CD4-positive, alpha-beta memory T cell (primary cell): ENCODE results near the gene GNL2. TPM values are rescaled to one million over a fixed set of nuclear protein-coding genes. Genes with fewer than 3 reads are reported as not detected.

Experiments
- CTCF ChIA-PET: fragments of 350-600 bp; sonication (Branson Sonifier 250); formaldehyde crosslinking; loops from one replicate; lab custom pipeline; 2021; ENCODE audit warnings: inconsistent platforms; ENCODE audit not compliant: partially characterized antibody; lab: Charles Lee
- POLR2A ChIA-PET: fragments of 350-600 bp; sonication (Branson Sonifier 250); formaldehyde crosslinking; loops from one replicate; lab custom pipeline; 2021; ENCODE audit not compliant: partially characterized antibody; lab: Charles Lee
- DNase-seq, 5 donors: peaks; one replicate each; pipeline versions ENCODE4 v3.0.0 to v3.0.0-alpha.2; 2020 to 2022; ENCODE audit warnings: mixed read lengths in 1 of 5
- H3K27ac ChIP-seq: one replicate; pipeline ENCODE4 v1.7.0; 2013; ENCODE audit warnings: low read depth, low read length
- H3K27me3 ChIP-seq: 2 replicates; pipeline ENCODE4 v1.7.0; 2013; ENCODE audit warnings: mild to moderate bottlenecking, low read length, moderate library complexity; ENCODE audit not compliant: insufficient read depth
- H3K36me3 ChIP-seq: 2 replicates; pipeline ENCODE4 v1.7.0; 2013; ENCODE audit warnings: mild to moderate bottlenecking, low read length, moderate library complexity; ENCODE audit not compliant: insufficient read depth
- H3K4me1 ChIP-seq: 2 replicates; pipeline ENCODE4 v1.7.0; 2013; ENCODE audit warnings: mild to moderate bottlenecking, low read length, moderate library complexity; ENCODE audit not compliant: insufficient read depth
- H3K4me3 ChIP-seq, 2 donors: one replicate each; pipeline ENCODE4 v1.7.0; 2013; ENCODE audit warnings: low read length in 2 of 2, mild to moderate bottlenecking in 1 of 2
- H3K9me3 ChIP-seq, 2 donors: one replicate each; pipeline ENCODE4 v1.7.0; 2013; ENCODE audit warnings: low read length in 2 of 2, control low read depth in 1 of 2; ENCODE audit not compliant: control insufficient read depth in 1 of 2
- H3K27ac Mint-ChIP-seq, 7 donors: one replicate each; pipeline ENCODE4 v1.8.0; 2020 to 2021; ENCODE audit warnings: mixed read lengths in 7 of 7, mild to moderate bottlenecking in 6 of 7, inconsistent platforms in 3 of 7, moderate library complexity in 3 of 7
- H3K27me3 Mint-ChIP-seq, 2 donors: one replicate each; pipeline ENCODE4 v1.8.0; 2020 to 2021; ENCODE audit warnings: mixed read lengths in 2 of 2
- H3K36me3 Mint-ChIP-seq, 2 donors: one replicate each; pipeline ENCODE4 v1.8.0; 2020 to 2021; ENCODE audit warnings: mixed read lengths in 2 of 2, inconsistent platforms in 1 of 2, mild to moderate bottlenecking in 1 of 2
- H3K4me1 Mint-ChIP-seq, 4 donors: one replicate each; pipeline ENCODE4 v1.8.0; 2020 to 2021; ENCODE audit warnings: mixed read lengths in 4 of 4, mild to moderate bottlenecking in 1 of 4
- H3K4me3 Mint-ChIP-seq, 8 donors: one replicate each; pipeline ENCODE4 v1.8.0; 2020 to 2021; ENCODE audit warnings: mixed read lengths in 8 of 8, mild to moderate bottlenecking in 7 of 8, moderate library complexity in 6 of 8, inconsistent platforms in 3 of 8
- H3K9me3 Mint-ChIP-seq, 8 donors: one replicate each; pipeline ENCODE4 v1.8.0; 2020 to 2021; ENCODE audit warnings: mixed read lengths in 8 of 8, mild to moderate bottlenecking in 5 of 8, inconsistent platforms in 3 of 8, moderate library complexity in 1 of 8
- intact Hi-C: fragments of 100-400 bp; cut with micrococcal nuclease; formaldehyde crosslinking; loops from one replicate; pipeline ENCODE4 v1.15.1; 2023
- polyA plus RNA-seq, 2 donors: library from polyadenylated mRNA; unstranded; fragments of 300-500 nt; fragmentation: Illumina TruSeq; gene quantifications; one replicate each; pipeline ENCODE4 v1.2.3, GENCODE V29; 2021
- total RNA-seq, 2 experiments: library from RNA; stranded (reverse); gene quantifications; one replicate each; pipeline ENCODE4 v1.2.3, GENCODE V29; 2021

The GNL2 gene
- total RNA-seq (10 to 100 TPM; 33.9 to 37.1 TPM), polyA plus RNA-seq (10 to 100 TPM; 33.6 to 56.3 TPM)

GRCh38 chr1:37595440-37596181 lies at the start of gene GNL2:
Gene GNL2, minus strand, starts transcription at chr1:37595937. Its CDS starts 115 bp downstream, at chr1:37595822.
- Mint-ChIP-seq H3K27me3 (no peaks in the 10 kb centered on the region), H3K4me3 (peak within 1 kb of the TSS; percentile 98 to 99 (median 99)), H3K27ac (peak within 1 kb of the TSS; percentile 99 to 100 (median 99)), H3K36me3 (peaks cover 12 to 31% of the 10 kb centered on the region in 2 donors), H3K4me1 (peaks cover 18 to 36% (median 26%) of the 10 kb centered on the region in 4 donors), H3K9me3 (no peaks in the 10 kb centered on the region)
- Histone ChIP-seq H3K27me3 (no peaks in the 10 kb centered on the region), H3K27ac (peak within 1 kb of the TSS; percentile 89), H3K4me1 (peaks cover 17% of the 10 kb centered on the region), H3K36me3 (peaks cover 11% of the 10 kb centered on the region), H3K9me3 (no peaks in the 10 kb centered on the region), H3K4me3 (peak within 1 kb of the TSS; percentile 74 to 86)
- intact Hi-C loops, result loop anchor here (1.0 to 2.0 kb wide), 5 partner anchors 41 to 121 kb away; partner anchors contain the start of genes CDCA8, MEAF6, SNIP1 and ZC3H12A
- ChIA-PET CTCF (interaction anchor here (0.6 to 1.6 kb wide), 5 partner anchors 14 to 109 kb away, joined by 3 to 4 read pairs (median 3); no protein-coding TSS in a partner anchor), POLR2A (interaction anchor here (0.6 to 1.7 kb wide), 7 partner anchors 19 to 934 kb away, joined by 3 to 21 read pairs (median 5); partner anchors contain the start of genes CDCA8, MEAF6, SNIP1 and ZC3H12A)
- DNase-seq, result peak; percentile 95

GRCh38 chr1:37641059-37641458 lies 45.3 kb upstream of the GNL2 start:
- POLR2A ChIA-PET, result no interaction called here
- H3K4me3 ChIP-seq, result no peak overlapping the region
- H3K36me3 ChIP-seq, result no peaks in the 10 kb centered on the region
- H3K27me3 ChIP-seq, result peaks cover 9% of the 10 kb centered on the region
- Mint-ChIP-seq H3K9me3 (peaks cover 0 to 13% (median 3%) of the 10 kb centered on the region in 8 donors), H3K4me3 (no peak overlapping the region), H3K27ac (no peak overlapping the region), H3K36me3 (no peaks in the 10 kb centered on the region), H3K27me3 (peaks cover 12 to 23% of the 10 kb centered on the region in 2 donors), H3K4me1 (no peaks in the 10 kb centered on the region)
- no peaks in the 10 kb centered on the region for H3K4me1 ChIP-seq
- intact Hi-C loops, result no loop called here
- CTCF ChIA-PET, result no interaction called here
- no peak overlapping the region for H3K27ac ChIP-seq
- no peaks in the 10 kb centered on the region for H3K9me3 ChIP-seq
- DNase-seq, result no peak

DNA sequence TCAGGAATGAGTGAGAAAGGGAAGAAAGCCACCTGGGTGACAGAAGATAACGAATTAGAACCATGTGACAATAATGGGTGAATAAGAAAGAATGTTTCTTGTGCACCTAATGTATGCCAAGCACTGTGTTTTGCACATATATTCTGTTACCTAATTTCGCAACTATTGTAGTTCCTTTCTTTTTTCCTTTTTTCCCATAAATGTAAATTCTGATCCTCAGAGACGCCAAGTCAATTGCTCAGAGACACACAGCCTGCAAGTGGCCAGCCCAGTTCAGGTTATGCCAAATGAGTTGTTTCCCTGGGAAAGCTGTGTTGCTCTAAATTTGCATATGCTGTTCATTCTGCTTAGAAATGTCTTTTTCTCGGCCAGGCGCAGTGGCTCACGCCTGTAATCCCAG lies 40.7 kb upstream of the GNL2 start:
- Mint-ChIP-seq H3K27me3 (peaks cover 38 to 51% of the 10 kb centered on the region in 2 donors), H3K9me3 (peaks cover 0 to 4% (median 0%) of the 10 kb centered on the region in 8 donors), H3K4me1 (peaks cover 7 to 22% (median 12%) of the 10 kb centered on the region in 4 donors), H3K27ac (no peak overlapping the region), H3K36me3 (no peaks in the 10 kb centered on the region), H3K4me3 (no peak overlapping the region)
- H3K4me1 ChIP-seq, result no peaks in the 10 kb centered on the region
- H3K27ac ChIP-seq, result no peak overlapping the region
- peaks cover 39% of the 10 kb centered on the region for H3K27me3 ChIP-seq
- H3K4me3 ChIP-seq, result no peak overlapping the region
- no peaks in the 10 kb centered on the region for H3K9me3 ChIP-seq
- no peak for DNase-seq
- H3K36me3 ChIP-seq, result no peaks in the 10 kb centered on the region
- intact Hi-C loops, result no loop called here
- ChIA-PET CTCF (no interaction called here), POLR2A (no interaction called here)

- Mint-ChIP-seq H3K27me3 (peaks cover 46 to 62% of the 10 kb centered on the region in 2 donors), H3K4me3 (peak overlapping the region in 7 of 8 donors; percentile 26 to 78 (median 69)), H3K36me3 (no peaks in the 10 kb centered on the region), H3K4me1 (peaks cover 7 to 22% (median 12%) of the 10 kb centered on the region in 4 donors), H3K9me3 (peaks cover 0 to 4% (median 0%) of the 10 kb centered on the region in 8 donors), H3K27ac (no peak overlapping the region)
- ChIA-PET CTCF (no interaction called here), POLR2A (no interaction called here)
- Histone ChIP-seq H3K27ac (no peak overlapping the region), H3K9me3 (no peaks in the 10 kb centered on the region), H3K4me3 (no peak overlapping the region), H3K36me3 (no peaks in the 10 kb centered on the region), H3K27me3 (peaks cover 48% of the 10 kb centered on the region), H3K4me1 (no peaks in the 10 kb centered on the region)
- intact Hi-C loops, result no loop called here
- DNase-seq, result no peak
These were observed 39.5 kb upstream of the GNL2 start for GRCh38 chr1:37634992-37635902.

DNA sequence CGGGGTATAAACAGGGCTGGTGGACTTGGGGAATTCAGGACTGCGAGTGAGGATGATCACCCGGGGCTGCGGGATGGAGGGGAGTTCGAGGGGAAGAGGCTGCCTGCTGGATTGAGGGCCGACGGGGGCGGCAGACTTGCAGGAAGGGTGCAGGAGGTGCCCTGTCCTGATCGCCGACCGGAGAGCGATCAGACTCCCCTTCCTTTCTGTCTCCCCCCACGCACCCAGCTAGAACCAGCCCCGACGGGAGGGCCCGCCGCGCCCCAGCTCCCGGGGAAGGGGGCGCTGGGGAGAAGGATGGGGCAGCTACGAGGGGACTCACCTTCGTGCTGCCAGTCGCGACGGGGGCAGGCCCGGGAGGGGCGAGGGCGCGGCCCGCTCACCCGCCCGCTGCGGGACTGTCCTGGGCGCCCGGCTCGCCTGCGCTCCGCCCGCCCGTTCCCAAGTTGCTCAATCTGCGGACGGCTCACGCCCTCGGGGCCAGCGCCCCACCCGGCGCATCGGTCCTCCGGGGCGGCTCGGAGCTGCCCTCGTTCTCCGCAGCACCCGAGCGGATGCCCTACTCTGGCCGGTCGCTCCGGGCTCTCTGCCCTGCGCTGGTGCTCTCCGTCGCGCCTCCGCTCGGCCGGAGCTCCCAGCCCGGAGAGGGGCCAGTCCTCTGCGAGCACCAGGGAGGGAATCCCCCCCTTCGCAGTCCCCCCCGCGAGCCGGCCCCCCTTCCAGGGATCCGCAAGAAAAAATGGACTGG lies 38.7 kb upstream of the GNL2 start, which contains the start of gene RSPO1:
TSS of gene RSPO1 (minus strand) at position 649 of the 748 bp plus-strand sequence. CDS start 5,231 bp downstream, outside the sequence.
- no peak within 1 kb of the TSS for H3K27ac ChIP-seq
- Mint-ChIP-seq H3K4me3 (peak within 1 kb of the TSS in 7 of 8 donors; percentile 36 to 78 (median 69)), H3K4me1 (peaks cover 7 to 22% (median 12%) of the 10 kb centered on the region in 4 donors), H3K36me3 (no peaks in the 10 kb centered on the region), H3K9me3 (peaks cover 0 to 4% (median 0%) of the 10 kb centered on the region in 8 donors), H3K27me3 (peaks cover 53 to 65% of the 10 kb centered on the region in 2 donors), H3K27ac (no peak within 1 kb of the TSS)
- intact Hi-C loops, result no loop called here
- H3K4me1 ChIP-seq, result no peaks in the 10 kb centered on the region
- H3K4me3 ChIP-seq, result no peak within 1 kb of the TSS
- no peaks in the 10 kb centered on the region for H3K9me3 ChIP-seq
- H3K27me3 ChIP-seq, result peaks cover 57% of the 10 kb centered on the region
- no peak for DNase-seq
- H3K36me3 ChIP-seq, result no peaks in the 10 kb centered on the region
- POLR2A ChIA-PET, result no interaction called here
- CTCF ChIA-PET, result no interaction called here

- H3K9me3 ChIP-seq, result no peaks in the 10 kb centered on the region
- no peak overlapping the region for H3K27ac ChIP-seq
- H3K4me1 Mint-ChIP-seq, result peaks cover 7 to 22% (median 12%) of the 10 kb centered on the region in 4 donors
- intact Hi-C loops, result no loop called here
- peaks cover 62% of the 10 kb centered on the region for H3K27me3 ChIP-seq
- CTCF ChIA-PET, result no interaction called here
- peaks cover 0 to 4% (median 0%) of the 10 kb centered on the region in 8 donors for H3K9me3 Mint-ChIP-seq
- H3K4me3 ChIP-seq, result no peak overlapping the region
- peaks cover 56 to 67% of the 10 kb centered on the region in 2 donors for H3K27me3 Mint-ChIP-seq
- H3K27ac Mint-ChIP-seq, result no peak overlapping the region
- H3K36me3 ChIP-seq, result no peaks in the 10 kb centered on the region
- no peaks in the 10 kb centered on the region for H3K4me1 ChIP-seq
- POLR2A ChIA-PET, result no interaction called here
- H3K4me3 Mint-ChIP-seq, result peak overlapping the region in 6 of 8 donors; percentile 19 to 72 (median 56)
- H3K36me3 Mint-ChIP-seq, result no peaks in the 10 kb centered on the region
- DNase-seq, result no peak
These were observed 38.2 kb upstream of the GNL2 start for GRCh38 chr1:37633938-37634243.
